B cell (primary cell): ENCODE results near the gene MTHFD1L. TPM values are rescaled to one million over a fixed set of nuclear protein-coding genes. Genes with fewer than 3 reads are reported as not detected.

ENCODE experiments used
- ATAC-seq: fragments of 200-7000 bp; cut with Tn5 transposase; one replicate; pipeline ENCODE4 v1.10.0; 2021; ENCODE audit warnings: low read depth, mild to moderate bottlenecking, moderate number of reproducible peaks, moderate library complexity
- CTCF ChIA-PET: fragments of 350-600 bp; sonication (Branson Sonifier 250); formaldehyde crosslinking; loops from one replicate; lab custom pipeline; 2021; ENCODE audit warnings: antibody characterized with exemption, inconsistent platforms; lab: Charles Lee
- POLR2A ChIA-PET: fragments of 350-600 bp; sonication (Branson Sonifier 250); formaldehyde crosslinking; loops from one replicate; lab custom pipeline; 2021; ENCODE audit warnings: antibody characterized with exemption; lab: Charles Lee
- DNase-seq: peaks from one replicate; pipeline ENCODE4 v3.0.0; 2013
- H2AFZ ChIP-seq: 2 replicates; pipeline ENCODE4 v1.6.1; 2012; ENCODE audit warnings: mild to moderate bottlenecking, low read depth, low read length; ENCODE audit not compliant: insufficient read depth, poor library complexity, severe bottlenecking
- H3K27ac ChIP-seq, 2 donors: 1 replicate in 1 of 2; 2 replicates in 1 of 2; pipeline ENCODE4 v1.5.1; 2012 to 2013; ENCODE audit warnings: low read length in 2 of 2, mild to moderate bottlenecking in 2 of 2, moderate library complexity in 1 of 2
- H3K27me3 ChIP-seq, 4 experiments: fragments of 200-600 bp in 1 of 4; sonication (generic) in 1 of 4; replicated peaks in 1 of 4; 1 replicate in 2 of 4; 2 replicates in 2 of 4; pipeline versions ENCODE4 v1.6.1 to v1.7.0; 2013 to 2016; ENCODE audit warnings: low read length in 3 of 4, mild to moderate bottlenecking in 2 of 4, mixed read lengths in 1 of 4, moderate library complexity in 1 of 4; ENCODE audit not compliant: insufficient read depth in 4 of 4, control insufficient read depth in 3 of 4; ENCODE audit errors: control extremely low read depth in 1 of 4
- H3K36me3 ChIP-seq, 2 experiments: replicated peaks in 1 of 2; 1 replicate in 1 of 2; 2 replicates in 1 of 2; pipeline versions ENCODE4 v1.6.1 to v1.7.1; 2013; ENCODE audit warnings: low read length in 1 of 2; ENCODE audit not compliant: insufficient read depth in 2 of 2, control insufficient read depth in 1 of 2; ENCODE audit errors: control extremely low read depth in 1 of 2, extremely low read depth in 1 of 2
- H3K4me1 ChIP-seq, 2 donors: fragments of 200-600 bp in 1 of 2; sonication (generic) in 1 of 2; 1 replicate in 1 of 2; 2 replicates in 1 of 2; pipeline versions ENCODE4 v1.5.1 to v1.6.1; 2013 to 2017; ENCODE audit warnings: low read length in 2 of 2; ENCODE audit not compliant: control insufficient read depth in 2 of 2, insufficient read depth in 2 of 2
- H3K4me2 ChIP-seq: replicated peaks from 2 replicates; pipeline ENCODE3; 2012; ENCODE audit warnings: mild to moderate bottlenecking, low read depth, low read length; ENCODE audit not compliant: poor library complexity, severe bottlenecking
- H3K4me3 ChIP-seq, 5 experiments: fragments of 200-600 bp in 1 of 5; sonication (generic) in 1 of 5; 1 replicate in 3 of 5; 2 replicates in 2 of 5; pipeline versions ENCODE4 v1.5.1 to v1.7.0; 2011 to 2016; ENCODE audit warnings: low read length in 4 of 5, mild to moderate bottlenecking in 4 of 5, low read depth in 2 of 5, control low read depth in 1 of 5, moderate library complexity in 1 of 5; ENCODE audit not compliant: insufficient read depth in 1 of 5; ENCODE audit errors: control extremely low read depth in 1 of 5, extremely low read depth in 1 of 5
- H3K79me2 ChIP-seq: fragments of 200-600 bp; sonication (generic); one replicate; pipeline ENCODE4 v1.6.0; 2016; ENCODE audit warnings: low read length; ENCODE audit not compliant: control insufficient read depth, insufficient read depth
- H3K9ac ChIP-seq: fragments of 200-600 bp; sonication (generic); 2 replicates; pipeline ENCODE4 v1.6.1; 2017; ENCODE audit warnings: mild to moderate bottlenecking, low read length, moderate library complexity
- H3K9me3 ChIP-seq, 3 donors: one replicate each; pipeline versions ENCODE4 v1.6.1 to v1.7.1; 2013; ENCODE audit warnings: low read length in 2 of 3; ENCODE audit not compliant: control insufficient read depth in 2 of 3, insufficient read depth in 1 of 3; ENCODE audit errors: control extremely low read depth in 1 of 3
- H4K20me1 ChIP-seq: 2 replicates; pipeline ENCODE4 v1.6.0; 2012; ENCODE audit warnings: mild to moderate bottlenecking, low read length; ENCODE audit not compliant: insufficient read depth, control insufficient read depth, poor library complexity, severe bottlenecking
- H3K27ac Mint-ChIP-seq: one replicate; pipeline ENCODE4 v1.8.0; 2021; ENCODE audit warnings: mixed read lengths
- H3K27me3 Mint-ChIP-seq: one replicate; pipeline ENCODE4 v1.8.0; 2021; ENCODE audit warnings: mixed read lengths
- H3K4me1 Mint-ChIP-seq: one replicate; pipeline ENCODE4 v1.8.0; 2021; ENCODE audit warnings: mixed read lengths
- H3K4me3 Mint-ChIP-seq: one replicate; pipeline ENCODE4 v1.8.0; 2021; ENCODE audit warnings: mixed read lengths
- H3K9me3 Mint-ChIP-seq: one replicate; pipeline ENCODE4 v1.8.0; 2022; ENCODE audit warnings: mixed read lengths; ENCODE audit not compliant: insufficient read depth
- CTCF ChIP-seq: fragments of 200-600 bp; IDR thresholded peaks from one replicate; pipeline ENCODE4 v1.8.0; 2022; ENCODE audit warnings: antibody characterized with exemption, mild to moderate bottlenecking
- EZH2 ChIP-seq: IDR thresholded peaks from 2 replicates; pipeline ENCODE4 v1.6.1; 2012; ENCODE audit warnings: borderline replicate concordance, low read depth, mild to moderate bottlenecking, moderate library complexity, low read length; ENCODE audit not compliant: insufficient read depth, poor library complexity, severe bottlenecking
- WGBS: methylation state at CpG from one replicate; pipeline ENCODE4 v1.1.5; 2013; ENCODE audit warnings: missing lambda C conversion rate; ENCODE audit not compliant: insufficient coverage; 5-methylcytosine and 5-hydroxymethylcytosine counted together
- intact Hi-C: fragments of 100-400 bp; cut with micrococcal nuclease; formaldehyde crosslinking; loops from one replicate; pipeline ENCODE4 v1.10.0; 2022
- polyA plus RNA-seq: library from polyadenylated mRNA; depleted of rRNA; stranded (reverse); fragments of >200 nt; gene quantifications from 2 replicates; pipeline ENCODE4 v1.2.3, GENCODE V29; 2012
- total RNA-seq, 2 donors: library from RNA; stranded (reverse); fragments of 120-200 nt in 1 of 2; gene quantifications; 1 replicate in 1 of 2; 2 replicates in 1 of 2; pipeline versions ENCODE4 v1.2.3 to v1.2.4, GENCODE V29; 2013 to 2022

MTHFD1L gene
- total and polyA plus RNA-seq, 2 donors (not counting 1 experiment from before 2014, with no cell fraction given), result 2.9 to 16.1 TPM

DNA sequence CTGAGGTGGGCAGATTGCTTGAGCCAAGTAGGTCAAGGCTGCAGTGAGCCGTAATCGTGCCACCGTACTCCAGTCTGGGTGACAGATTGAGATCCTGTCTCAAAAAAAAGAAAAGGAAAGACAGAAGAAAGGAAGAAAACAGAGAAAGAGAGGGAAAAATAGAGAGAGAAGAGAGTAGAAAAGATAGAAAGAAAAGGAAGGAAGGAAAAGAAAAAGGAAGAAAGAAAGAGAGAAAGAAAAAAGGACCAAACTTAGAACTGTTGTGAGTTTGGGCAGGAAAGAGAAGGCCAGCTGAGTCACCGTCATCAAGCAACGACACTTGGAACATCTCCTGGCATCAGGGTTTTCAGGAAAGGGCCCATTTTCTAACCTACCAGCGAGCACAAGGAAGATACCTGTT is 278.3 kb downstream of the MTHFD1L start:
- H4K20me1 ChIP-seq, result no peaks in the 10 kb centered on the region
- H3K36me3 ChIP-seq, result no peaks in the 10 kb centered on the region
- no peak overlapping the region for H3K4me3 ChIP-seq
- no peak for TF ChIP-seq EZH2
- no peak for TF ChIP-seq CTCF
- H3K9me3 Mint-ChIP-seq, result peaks cover 2% of the 10 kb centered on the region
- no peak overlapping the region for H3K27ac ChIP-seq
- POLR2A ChIA-PET, result no interaction called here
- H3K79me2 ChIP-seq, result no peaks in the 10 kb centered on the region
- 85% methylated on average over 5 of the region's 6 CpGs for WGBS
- no peaks in the 10 kb centered on the region for H3K4me1 Mint-ChIP-seq
- CTCF ChIA-PET, result interaction anchor here (0.6 kb wide), 1 partner anchor 11 kb away, joined by 3 read pairs; no protein-coding TSS in a partner anchor
- H3K4me2 ChIP-seq, result no peak overlapping the region
- H3K4me1 ChIP-seq, result no peaks in the 10 kb centered on the region
- intact Hi-C loops, result no loop called here
- DNase-seq, result no peak
- ATAC-seq, result no peak
- H3K27me3 ChIP-seq, result no peaks in the 10 kb centered on the region
- no peak overlapping the region for H3K9ac ChIP-seq
- H3K27ac Mint-ChIP-seq, result no peak overlapping the region
- peaks cover 16% of the 10 kb centered on the region for H3K27me3 Mint-ChIP-seq
- peaks cover 0 to 3% (median 0%) of the 10 kb centered on the region in 3 donors for H3K9me3 ChIP-seq
- H2AFZ ChIP-seq, result no peak overlapping the region
- no peak overlapping the region for H3K4me3 Mint-ChIP-seq

DNA sequence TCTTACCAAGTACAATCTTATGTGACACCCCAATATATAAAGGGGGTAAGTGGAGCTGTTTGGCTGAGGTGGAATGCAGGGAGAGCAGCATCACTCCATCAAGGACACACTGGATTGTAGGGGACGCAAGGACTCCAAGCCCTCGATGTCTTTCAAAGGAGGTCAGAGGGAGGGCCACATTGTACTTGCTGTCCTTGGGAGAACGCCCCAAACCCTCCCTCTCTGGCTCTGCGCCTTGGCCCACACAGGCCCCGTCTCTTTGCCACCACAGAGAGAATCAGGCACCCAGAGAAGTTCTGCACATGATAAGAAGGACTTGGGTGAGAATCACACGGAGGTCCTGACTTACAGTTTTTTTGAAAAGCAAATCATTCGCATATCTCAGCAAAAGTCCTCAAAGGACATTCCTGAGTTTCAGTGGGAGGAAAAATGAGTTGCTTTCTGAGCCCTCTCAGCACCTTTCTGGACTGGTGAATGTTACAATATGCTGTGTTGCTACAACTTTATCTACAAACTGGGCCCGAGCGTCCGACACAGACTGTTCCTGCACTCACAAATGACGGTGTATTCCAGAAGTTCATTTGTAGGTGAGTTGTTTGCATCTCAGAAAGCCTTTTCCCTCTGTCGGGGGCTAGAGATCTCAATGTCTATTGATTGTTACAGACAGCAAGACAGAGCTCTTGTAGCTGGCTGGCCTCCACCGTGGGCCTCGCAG is 281.8 kb downstream of the MTHFD1L start:
- Mint-ChIP-seq H3K27ac (no peak overlapping the region), H3K9me3 (peaks cover 2% of the 10 kb centered on the region), H3K27me3 (peaks cover 14% of the 10 kb centered on the region), H3K4me1 (no peaks in the 10 kb centered on the region), H3K4me3 (no peak overlapping the region)
- intact Hi-C loops, result no loop called here
- Histone ChIP-seq H3K4me3 (no peak overlapping the region), H3K27ac (no peak overlapping the region), H3K79me2 (no peaks in the 10 kb centered on the region), H3K36me3 (no peaks in the 10 kb centered on the region), H3K4me2 (no peak overlapping the region), H4K20me1 (no peaks in the 10 kb centered on the region), H3K9me3 (no peaks in the 10 kb centered on the region), H3K4me1 (no peaks in the 10 kb centered on the region), H3K9ac (no peak overlapping the region), H2AFZ (no peak overlapping the region), H3K27me3 (peaks cover 0 to 2% (median 0%) of the 10 kb centered on the region in 4 experiments)
- DNase-seq (no peak), ATAC-seq (no peak)
- no peak for TF ChIP-seq CTCF
- no peak for TF ChIP-seq EZH2
- WGBS, result 95% methylated on average over 14 of the region's 14 CpGs
- ChIA-PET CTCF (no interaction called here), POLR2A (no interaction called here)
